SK-N-SH (cell line): ENCODE measurements around the gene AQP1.

Experiments used
- CHD2 ChIP-seq: fragments of 150-350 bp; IDR thresholded peaks from 2 replicates; pipeline ENCODE4 v1.6.1; 2018; ENCODE audit warnings: low read length; ENCODE audit not compliant: partially characterized antibody
- CTCF ChIP-seq: fragments of 200-600 bp; sonication (generic); IDR thresholded peaks from 2 replicates; pipeline ENCODE4 v1.6.1; 2017; ENCODE audit warnings: antibody characterized with exemption, mild to moderate bottlenecking, moderate library complexity
- EP300 ChIP-seq, 2 experiments: IDR thresholded peaks; 2 replicates each; pipeline versions ENCODE4 v1.4.0 to v1.6.1; 2012; ENCODE audit warnings: borderline replicate concordance in 1 of 2, low read depth in 1 of 2, low read length in 1 of 2
- FOXJ3 ChIP-seq: sonication (generic); formaldehyde crosslinking; IDR thresholded peaks from 2 replicates; pipeline ENCODE4 v1.5.1; 2020; ENCODE audit warnings: mild to moderate bottlenecking, missing genetic modification reagents
- GATA2 ChIP-seq: sonication (generic); formaldehyde crosslinking; IDR thresholded peaks from 2 replicates; pipeline ENCODE4 v1.5.0; 2020; ENCODE audit warnings: mild to moderate bottlenecking, missing genetic modification reagents
- IRF3 ChIP-seq: fragments of 150-350 bp; IDR thresholded peaks from 2 replicates; pipeline ENCODE4 v1.6.1; 2016; ENCODE audit warnings: mild to moderate bottlenecking, low read depth, low read length
- NFIC ChIP-seq: IDR thresholded peaks from 2 replicates; pipeline ENCODE4 v1.4.0; 2012; ENCODE audit warnings: borderline replicate concordance
- RAD21 ChIP-seq: IDR thresholded peaks from 2 replicates; pipeline ENCODE4 v1.6.1; 2012; ENCODE audit warnings: mild to moderate bottlenecking, low read length
- REST ChIP-seq: IDR thresholded peaks from 2 replicates; pipeline ENCODE4 v1.6.1; 2012; ENCODE audit warnings: mild to moderate bottlenecking, low read depth, low read length, moderate library complexity
- SIN3A ChIP-seq: IDR thresholded peaks from 2 replicates; pipeline ENCODE4 v1.6.1; 2012; ENCODE audit warnings: low read depth, mild to moderate bottlenecking, low read length, moderate library complexity, borderline replicate concordance
- SMC3 ChIP-seq: IDR thresholded peaks from 2 replicates; pipeline ENCODE4 v1.6.1; 2012; ENCODE audit warnings: low read depth, low read length, improper control_type of control experiment
- TEAD4 ChIP-seq: IDR thresholded peaks from 2 replicates; pipeline ENCODE4 v1.4.0; 2012; ENCODE audit warnings: mild to moderate bottlenecking, borderline replicate concordance; ENCODE audit not compliant: insufficient read depth
- YY1 ChIP-seq: IDR thresholded peaks from 2 replicates; pipeline ENCODE4 v1.4.0; 2012; ENCODE audit warnings: low read depth, mild to moderate bottlenecking

GRCh38 chr7:30904561-30904960 is 7.1 kb upstream of the AQP1 start:
- TF ChIP-seq CTCF = no peak
- TF ChIP-seq RAD21 = no peak
- TF ChIP-seq SIN3A = no peak
- no peak for TF ChIP-seq FOXJ3
- TF ChIP-seq GATA2 (CRISPR knock-in tag) = no peak
- TF ChIP-seq EP300 (IDR thresholded peaks at IDR 0.05; ENCODE audit: borderline replicate concordance in 1 of 2, low read depth in 1 of 2, low read length in 1 of 2) = no peak
- TF ChIP-seq NFIC = no peak
- no peak for TF ChIP-seq SMC3
- no peak for TF ChIP-seq TEAD4
- no peak for TF ChIP-seq YY1
- TF ChIP-seq IRF3 = no peak
- TF ChIP-seq CHD2 = no peak
- no peak for TF ChIP-seq REST
